Spleen (tissue), 11 donors: Measurements from ENCODE around the gene TMTC2. TPM values are rescaled to one million over a fixed set of nuclear protein-coding genes. Genes with fewer than 3 reads are reported as not detected.

ENCODE experiments used
- DNase-seq: peaks from one replicate; pipeline ENCODE4 v3.0.0-alpha.2; 2020
- H3K27ac ChIP-seq, 8 donors: fragments of 200-600 bp; sonication (generic) in 7 of 8; 1 replicate in 4 of 8; 2 replicates in 4 of 8; pipeline versions ENCODE4 v1.5.0 to v1.8.0; 2016 to 2021; ENCODE audit warnings: inconsistent platforms in 4 of 8, mild to moderate bottlenecking in 4 of 8, moderate library complexity in 1 of 8
- H3K27me3 ChIP-seq, 7 donors: fragments of 200-600 bp; sonication (generic) in 6 of 7; replicated peaks in 1 of 7; 1 replicate in 4 of 7; 2 replicates in 3 of 7; pipeline versions ENCODE4 v1.5.0 to v1.8.0; 2016 to 2021; ENCODE audit warnings: inconsistent platforms in 3 of 7, mild to moderate bottlenecking in 1 of 7
- H3K36me3 ChIP-seq, 6 donors: fragments of 200-600 bp; sonication (generic) in 5 of 6; 1 replicate in 4 of 6; 2 replicates in 2 of 6; pipeline versions ENCODE4 v1.5.0 to v1.8.0; 2016 to 2021; ENCODE audit warnings: inconsistent platforms in 2 of 6
- H3K4me1 ChIP-seq, 6 donors: fragments of 200-600 bp; sonication (generic) in 5 of 6; 1 replicate in 3 of 6; 2 replicates in 3 of 6; pipeline versions ENCODE4 v1.5.0 to v1.8.0; 2016 to 2021; ENCODE audit warnings: inconsistent platforms in 3 of 6
- H3K4me3 ChIP-seq, 8 donors: fragments of 200-600 bp; sonication (generic) in 7 of 8; 1 replicate in 4 of 8; 2 replicates in 4 of 8; pipeline versions ENCODE4 v1.5.0 to v1.8.0; 2016 to 2021; ENCODE audit warnings: inconsistent platforms in 4 of 8, mild to moderate bottlenecking in 4 of 8, moderate library complexity in 2 of 8
- H3K9me3 ChIP-seq, 8 donors: fragments of 200-600 bp; sonication (generic) in 7 of 8; 1 replicate in 4 of 8; 2 replicates in 4 of 8; pipeline versions ENCODE4 v1.5.0 to v1.8.0; 2016 to 2021; ENCODE audit warnings: inconsistent platforms in 4 of 8
- POLR2A ChIP-seq, 3 donors: fragments of 450-650 bp; IDR thresholded peaks; one replicate each; pipeline ENCODE4 v1.5.1; 2017; ENCODE audit warnings: antibody characterized with exemption in 3 of 3, mild to moderate bottlenecking in 1 of 3
- POLR2AphosphoS5 ChIP-seq, 3 donors: sonication (generic); formaldehyde crosslinking; IDR thresholded peaks; one replicate each; pipeline ENCODE4 v1.5.1; 2017; ENCODE audit warnings: antibody characterized with exemption in 3 of 3
- WGBS, 5 donors: extraction: QIAGEN DNeasy Blood & Tissue Kit in 3 of 5; methylation state at CpG; one replicate each; pipeline versions ENCODE4 v1.1.5 to v1.1.7; 2013 to 2018; 5-methylcytosine and 5-hydroxymethylcytosine counted together
- intact Hi-C: fragments of 100-400 bp; cut with DNase I; formaldehyde crosslinking; loops from one replicate; pipeline ENCODE4 v1.15.0; 2023; ENCODE audit warnings: low total_unique reads
- polyA plus RNA-seq, 3 donors: library from polyadenylated mRNA; stranded (reverse); fragments of 200-250 nt; gene quantifications; one replicate each; pipeline ENCODE4 v1.2.1, GENCODE V29; 2013
- total RNA-seq, 7 donors: library from RNA; depleted of rRNA in 3 of 7; stranded (reverse); fragments of >200 nt in 3 of 7; fragmentation: NEBNext Ultra II Directional in 4 of 7; extraction: Animal tissue kit (Norgen Biotek cat#: 25700) in 4 of 7; gene quantifications; one replicate each; pipeline versions ENCODE4 v1.1.0 to v1.2.1, GENCODE V29; 2016 to 2021
- TF ChIP-seq, protein P1 (sequence below), 11 experiments: fragments of 200-600 bp in 7 of 11; fragments of 450-650 bp in 4 of 11; sonication (generic) in 4 of 11; IDR thresholded peaks in 8 of 11; conservative IDR thresholded peaks in 3 of 11; 1 replicate in 7 of 11; 2 replicates in 4 of 11; pipeline versions ENCODE4 v1.4.0 to v1.8.0; 2016 to 2021; ENCODE audit warnings: antibody characterized with exemption in 11 of 11, inconsistent platforms in 4 of 11, mild to moderate bottlenecking in 1 of 11
- donor health status: healthy with polysubstance abuse.
- donor health status: DM: no; HTN: no; CAD: no; lungs with moderate emphysema.
- donor health status: DM: no; HTN: no; CAD: no.
- donor health status: Bipolar disorder and iron deficiency.
- donor health status: healthy.
- donor health status: DM: no; HTN: no; CAD: no.
- donor health status: DM: yes; HTN: yes; CAD: no.

TMTC2 gene
- total and polyA plus RNA-seq, 10 donors, result 0.74 to 8.5 (median 4.0) TPM

DNA sequence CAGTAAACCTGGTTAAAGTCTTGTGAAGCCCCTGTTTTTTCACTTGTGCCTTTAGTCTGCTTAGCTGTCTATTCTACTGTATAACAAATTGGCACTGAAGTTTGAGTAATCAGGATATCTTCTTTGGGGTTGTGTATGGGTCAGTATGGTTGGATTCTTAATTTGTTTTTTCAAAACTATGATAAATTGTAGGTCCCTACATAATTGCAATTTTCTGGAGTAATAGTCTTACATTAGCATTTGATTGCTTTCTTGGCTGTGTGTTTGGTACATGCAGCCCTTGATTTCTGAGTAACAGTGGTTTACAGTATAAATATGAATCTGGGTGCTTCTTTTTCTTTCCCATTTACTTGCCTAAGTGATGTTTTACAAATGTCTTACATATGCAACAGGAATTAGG, 186.6 kb downstream of the TMTC2 start:
- Histone ChIP-seq H3K27ac (no peak overlapping the region), H3K36me3 (no peaks in the 10 kb centered on the region), H3K27me3 (no peaks in the 10 kb centered on the region), H3K4me1 (peaks cover 0 to 5% (median 0%) of the 10 kb centered on the region in 6 donors), H3K4me3 (no peak overlapping the region), H3K9me3 (no peaks in the 10 kb centered on the region)
- no peak for DNase-seq
- TF ChIP-seq, protein P1, sequence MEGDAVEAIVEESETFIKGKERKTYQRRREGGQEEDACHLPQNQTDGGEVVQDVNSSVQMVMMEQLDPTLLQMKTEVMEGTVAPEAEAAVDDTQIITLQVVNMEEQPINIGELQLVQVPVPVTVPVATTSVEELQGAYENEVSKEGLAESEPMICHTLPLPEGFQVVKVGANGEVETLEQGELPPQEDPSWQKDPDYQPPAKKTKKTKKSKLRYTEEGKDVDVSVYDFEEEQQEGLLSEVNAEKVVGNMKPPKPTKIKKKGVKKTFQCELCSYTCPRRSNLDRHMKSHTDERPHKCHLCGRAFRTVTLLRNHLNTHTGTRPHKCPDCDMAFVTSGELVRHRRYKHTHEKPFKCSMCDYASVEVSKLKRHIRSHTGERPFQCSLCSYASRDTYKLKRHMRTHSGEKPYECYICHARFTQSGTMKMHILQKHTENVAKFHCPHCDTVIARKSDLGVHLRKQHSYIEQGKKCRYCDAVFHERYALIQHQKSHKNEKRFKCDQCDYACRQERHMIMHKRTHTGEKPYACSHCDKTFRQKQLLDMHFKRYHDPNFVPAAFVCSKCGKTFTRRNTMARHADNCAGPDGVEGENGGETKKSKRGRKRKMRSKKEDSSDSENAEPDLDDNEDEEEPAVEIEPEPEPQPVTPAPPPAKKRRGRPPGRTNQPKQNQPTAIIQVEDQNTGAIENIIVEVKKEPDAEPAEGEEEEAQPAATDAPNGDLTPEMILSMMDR (IDR thresholded peaks at IDR 0.05 in 8 of 11, conservative IDR thresholded peaks at IDR 0.05 in 3 of 11), result no peak
- TF ChIP-seq POLR2AphosphoS5 (IDR thresholded peaks at IDR 0.05), result no peak
- no peak for TF ChIP-seq POLR2A (IDR thresholded peaks at IDR 0.05)
- intact Hi-C loops, result no loop called here

DNA sequence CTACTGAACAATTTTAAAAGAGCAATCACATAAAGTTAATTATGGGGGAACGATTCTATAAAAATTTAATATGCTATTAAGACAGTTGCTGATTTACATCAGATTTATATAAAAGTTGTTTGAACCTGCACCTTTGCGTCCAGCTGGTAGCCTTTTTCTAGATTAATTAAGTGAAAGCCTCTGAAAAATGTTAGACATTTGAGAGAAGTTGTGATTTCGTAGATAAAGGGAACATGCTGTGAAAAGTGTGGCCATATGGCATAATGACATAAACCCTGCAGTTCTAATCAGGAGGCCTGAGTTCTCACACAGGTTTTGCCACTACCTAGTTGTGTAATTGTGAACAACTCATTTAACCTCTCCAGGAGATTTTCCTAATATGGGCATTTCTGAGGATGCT, 187.2 kb downstream of the TMTC2 start:
- Histone ChIP-seq H3K36me3 (no peaks in the 10 kb centered on the region), H3K27ac (no peak overlapping the region), H3K4me1 (peaks cover 0 to 5% (median 0%) of the 10 kb centered on the region in 6 donors), H3K9me3 (no peaks in the 10 kb centered on the region), H3K4me3 (no peak overlapping the region), H3K27me3 (no peaks in the 10 kb centered on the region)
- no peak for DNase-seq
- WGBS, 5 donors, result 84 to 94% (median 90%) methylated on average over 3 of the region's 3 CpGs
- TF ChIP-seq POLR2A (IDR thresholded peaks at IDR 0.05) (no peak), POLR2AphosphoS5 (IDR thresholded peaks at IDR 0.05) (no peak)
- TF ChIP-seq, protein P1 (IDR thresholded peaks at IDR 0.05 in 8 of 11, conservative IDR thresholded peaks at IDR 0.05 in 3 of 11), result no peak
- intact Hi-C loops, result no loop called here

DNA sequence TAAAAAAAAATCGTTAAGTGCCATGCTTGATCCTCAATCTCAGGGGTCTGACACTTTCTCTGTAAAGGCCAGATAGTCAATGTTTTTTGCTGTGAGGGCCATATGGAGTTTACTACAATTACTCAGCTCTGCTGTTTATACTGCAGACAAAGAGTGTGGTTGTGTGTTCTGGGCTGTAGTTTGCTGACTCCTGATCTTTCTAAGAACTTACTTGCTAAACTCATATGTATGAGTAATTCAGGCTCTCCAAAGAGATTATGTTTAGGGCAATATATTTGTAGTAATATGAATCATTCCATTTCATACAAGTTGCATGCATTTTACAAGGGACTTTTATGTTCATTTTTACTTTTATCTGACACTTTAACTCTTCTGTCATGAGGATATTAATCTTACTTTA, 188.2 kb downstream of the TMTC2 start:
- Histone ChIP-seq H3K4me3 (no peak overlapping the region), H3K9me3 (no peaks in the 10 kb centered on the region), H3K27ac (no peak overlapping the region), H3K27me3 (no peaks in the 10 kb centered on the region), H3K4me1 (peaks cover 0 to 5% (median 0%) of the 10 kb centered on the region in 6 donors), H3K36me3 (no peaks in the 10 kb centered on the region)
- no peak for DNase-seq
- WGBS, 5 donors, result 67 to 88% (median 82%) methylated on average over 1 of the region's 1 CpG
- no peak for TF ChIP-seq POLR2AphosphoS5 (IDR thresholded peaks at IDR 0.05)
- TF ChIP-seq, protein P1 (IDR thresholded peaks at IDR 0.05 in 8 of 11, conservative IDR thresholded peaks at IDR 0.05 in 3 of 11), result no peak
- TF ChIP-seq POLR2A (IDR thresholded peaks at IDR 0.05), result no peak
- intact Hi-C loops, result no loop called here

DNA sequence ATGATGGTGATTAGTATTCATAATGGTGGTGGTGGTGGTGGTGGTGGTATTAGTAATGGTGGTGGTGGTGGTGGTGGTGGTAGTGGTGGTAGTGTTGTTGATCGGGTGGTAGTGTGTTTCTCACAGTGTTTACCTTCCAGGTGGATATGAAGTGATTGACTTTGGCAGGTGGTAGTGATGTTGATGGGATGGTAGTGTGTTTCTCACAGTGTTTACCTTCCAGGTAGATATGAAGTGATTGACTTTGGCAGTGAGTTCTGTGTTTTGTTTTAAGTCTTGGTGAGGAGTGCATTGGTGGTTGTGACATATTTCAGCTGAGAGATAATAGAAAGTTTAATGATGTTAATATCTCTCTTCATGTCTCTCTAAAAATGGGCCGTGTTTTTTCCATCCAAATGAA, 189.4 kb downstream of the TMTC2 start:
- TF ChIP-seq, protein P1 (IDR thresholded peaks at IDR 0.05 in 8 of 11, conservative IDR thresholded peaks at IDR 0.05 in 3 of 11), result no peak
- no peak for TF ChIP-seq POLR2AphosphoS5 (IDR thresholded peaks at IDR 0.05)
- no peak for TF ChIP-seq POLR2A (IDR thresholded peaks at IDR 0.05)
- intact Hi-C loops, result no loop called here
- Histone ChIP-seq H3K36me3 (no peaks in the 10 kb centered on the region), H3K4me3 (no peak overlapping the region), H3K4me1 (peaks cover 0 to 2% (median 0%) of the 10 kb centered on the region in 6 donors), H3K27me3 (no peaks in the 10 kb centered on the region), H3K27ac (no peak overlapping the region), H3K9me3 (no peaks in the 10 kb centered on the region)
- WGBS, 5 donors, result 89 to 94% (median 91%) methylated on average over 2 of the region's 2 CpGs
- DNase-seq, result no peak
